HG02642 (cell line): ENCODE data around the gene CLASP1.
"Not testable (repeated sequence)": the region's sequence is repeated elsewhere in the genome, so short reads cannot be mapped to it uniquely, and the experiment has no call there.

Experiments
- ATAC-seq: cut with Tn5 transposase; IDR thresholded peaks from one replicate; pipeline ENCODE4 v1.9.1; 2021; ENCODE audit warnings: mild to moderate bottlenecking; ENCODE audit not compliant: unreplicated experiment, poor library complexity

CLASP1 gene

DNA sequence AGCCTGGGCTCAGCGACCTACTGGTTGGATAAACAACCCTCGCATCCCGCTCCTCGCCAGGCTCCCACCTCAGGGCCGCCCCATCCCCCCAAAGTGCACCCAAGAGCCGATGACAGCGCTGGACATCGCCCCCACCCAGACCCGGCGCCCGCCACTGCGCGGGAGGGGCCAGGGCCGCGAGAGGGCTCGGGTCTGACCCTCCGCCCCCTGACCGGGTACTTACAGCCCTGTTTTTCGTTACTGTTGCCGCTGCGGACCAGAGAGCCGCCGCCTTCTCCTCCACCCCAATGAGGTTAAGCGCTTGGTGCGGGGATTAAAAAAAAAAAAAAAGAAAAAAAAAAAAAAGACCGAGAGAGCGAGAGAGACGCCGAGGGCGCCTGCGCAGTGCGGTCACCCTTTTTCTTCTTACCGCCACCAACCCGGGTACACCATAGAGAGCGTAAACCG is at the start of gene CLASP1:
TSS of gene CLASP1 (minus strand) at position 314 of the 447 bp plus-strand sequence. CDS start 43,567 bp downstream, outside the sequence.
- peak; percentile 50 for ATAC-seq

DNA sequence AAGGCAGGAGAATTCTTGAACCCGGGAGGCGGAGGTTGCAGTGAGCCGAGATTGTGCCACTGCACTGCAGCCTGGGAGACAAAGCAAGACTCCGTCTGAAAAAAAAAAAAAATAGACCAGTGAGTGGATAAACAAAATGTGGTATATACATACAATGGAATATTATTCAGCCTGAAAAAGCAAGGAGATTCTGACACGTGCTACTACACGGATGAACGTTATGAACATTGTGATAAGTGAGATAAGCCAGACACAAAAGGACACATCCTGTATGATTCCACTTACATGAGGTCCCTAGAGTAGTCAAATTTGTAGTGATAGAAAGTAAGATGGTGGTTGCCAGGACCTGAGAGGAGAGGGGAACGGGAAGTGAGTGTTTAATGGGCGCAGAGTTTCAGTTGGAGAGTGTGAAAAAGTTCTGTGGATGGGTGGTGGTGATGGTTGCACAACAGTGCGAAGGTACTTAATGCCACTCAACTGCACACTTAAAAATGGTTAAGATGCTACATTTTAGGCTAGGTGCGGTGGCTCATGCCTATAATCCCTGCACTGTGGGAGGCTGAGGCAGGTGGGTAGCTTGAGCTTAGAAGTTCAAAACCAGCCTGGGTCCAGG is 49.2 kb upstream of the CLASP1 start:
- no peak for ATAC-seq

DNA sequence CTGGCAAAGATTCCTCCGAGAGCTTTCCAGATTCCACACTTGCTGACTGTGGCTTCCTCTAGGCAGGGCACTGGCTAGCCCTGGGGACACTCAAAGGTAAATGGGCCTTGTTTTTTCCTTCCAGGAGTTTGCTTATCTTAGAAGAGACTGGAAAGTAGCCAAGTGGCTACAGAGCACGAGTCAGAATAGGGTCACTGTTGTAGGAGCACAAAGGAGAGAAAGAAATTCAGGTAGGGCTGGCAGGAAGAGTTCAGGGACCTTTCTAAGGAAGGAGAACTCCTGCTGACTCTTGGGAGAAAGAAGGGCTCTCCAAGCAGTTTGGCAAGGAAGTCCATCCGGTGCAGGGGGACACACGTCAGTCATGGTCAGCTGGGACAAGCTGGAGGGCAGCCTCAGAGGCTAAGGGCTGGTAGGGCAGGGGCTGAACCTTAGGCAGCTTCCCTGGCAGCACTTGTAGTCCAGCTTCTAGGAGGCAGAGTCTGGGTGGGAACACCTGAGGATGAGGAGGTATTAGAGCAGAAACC is 47.9 kb upstream of the CLASP1 start:
- ATAC-seq = no peak

DNA sequence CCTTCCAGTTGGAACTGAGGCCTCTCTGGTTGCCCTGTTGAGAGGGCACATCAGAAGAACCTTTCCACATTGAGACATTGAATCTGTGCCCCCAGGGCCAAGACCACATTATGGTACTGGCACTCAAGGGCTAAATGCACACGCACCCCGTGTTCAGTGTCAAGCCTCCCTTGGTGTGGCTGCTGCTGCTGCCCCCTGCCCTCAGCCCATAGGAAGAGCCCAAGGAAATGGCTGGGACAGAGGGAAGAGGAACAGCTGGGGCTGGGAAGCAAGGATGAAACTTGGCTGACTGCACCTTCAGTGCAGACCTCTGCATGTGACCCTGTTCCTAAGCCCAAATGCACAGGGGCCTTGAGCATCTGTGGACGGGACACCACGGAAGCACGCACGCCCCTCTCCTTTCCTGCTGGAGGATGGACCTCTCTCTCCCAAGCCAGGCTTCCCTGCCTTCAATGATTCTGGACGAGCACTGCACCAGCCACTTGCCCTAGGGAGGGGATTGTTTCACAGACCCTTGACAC is 47.2 kb upstream of the CLASP1 start:
- ATAC-seq = no peak

DNA sequence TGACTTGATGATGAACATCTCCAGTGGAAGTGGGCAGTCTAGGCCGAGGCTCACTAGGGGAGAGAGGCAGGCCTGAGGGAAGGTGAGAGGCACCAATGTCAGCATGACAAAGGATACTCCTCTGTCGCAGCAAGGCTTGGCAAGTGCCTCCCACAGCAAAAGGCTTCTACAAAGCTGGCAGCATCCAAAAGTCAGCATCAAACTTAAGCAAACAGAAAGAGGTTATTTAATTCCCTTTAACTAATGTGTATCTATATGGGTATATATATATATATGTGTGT is 45.8 kb upstream of the CLASP1 start:
- no peak for ATAC-seq

DNA sequence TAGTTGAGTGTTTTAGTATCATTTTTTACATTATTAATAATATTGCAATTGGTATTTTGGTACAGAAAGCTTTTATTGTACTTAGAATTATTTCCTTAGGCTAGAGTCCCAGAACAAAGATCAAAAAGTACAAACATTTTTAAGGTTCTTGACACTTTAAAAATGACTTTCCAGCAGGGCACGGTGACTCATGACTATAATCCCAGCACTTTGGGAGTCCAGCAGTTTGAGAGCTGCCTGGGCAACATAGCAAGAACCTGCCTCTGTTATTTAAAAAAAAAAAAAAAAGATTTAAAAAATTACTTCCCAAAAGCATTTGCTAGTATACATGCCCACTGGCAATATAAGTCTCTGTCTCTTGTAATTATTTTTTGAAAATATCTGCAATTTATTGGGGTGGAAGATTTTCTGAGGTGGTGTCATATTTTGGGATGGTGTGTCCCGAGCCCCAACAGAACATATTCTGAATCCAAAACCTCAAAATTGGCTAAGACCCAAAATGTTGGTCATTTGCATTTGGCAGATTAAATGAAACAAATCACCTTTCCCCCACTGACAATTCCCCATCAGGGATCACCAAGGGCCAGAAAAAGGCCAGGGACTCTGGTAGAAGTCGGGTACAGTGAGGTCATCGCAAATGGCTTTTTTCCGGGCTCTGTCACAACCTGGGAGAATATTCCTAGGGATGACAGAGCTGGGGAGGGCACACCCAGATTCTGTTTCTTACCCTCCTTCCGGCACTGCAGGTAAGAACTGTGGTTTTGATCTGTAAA is 45.3 kb upstream of the CLASP1 start:
- no peak for ATAC-seq

DNA sequence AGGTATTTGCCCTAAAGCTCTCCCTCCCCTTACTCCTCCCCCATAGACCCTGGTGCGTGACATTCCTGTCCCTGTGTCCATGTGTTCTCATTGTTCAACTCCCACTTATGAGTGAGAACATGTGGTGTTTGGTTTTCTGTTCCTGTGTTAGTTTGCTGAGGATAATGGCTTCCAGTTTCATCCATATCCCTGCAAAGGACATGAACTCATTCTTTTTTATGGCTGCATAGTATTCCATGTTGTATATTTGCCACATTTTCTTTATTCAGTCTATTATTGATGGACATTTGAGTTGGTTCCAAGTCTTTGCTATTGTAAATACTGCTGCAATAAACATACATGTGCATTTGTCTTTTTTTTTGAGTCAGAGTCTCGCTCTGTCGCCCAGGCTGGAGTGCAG is 41.3 kb upstream of the CLASP1 start:
- not testable (repeated sequence) for ATAC-seq

DNA sequence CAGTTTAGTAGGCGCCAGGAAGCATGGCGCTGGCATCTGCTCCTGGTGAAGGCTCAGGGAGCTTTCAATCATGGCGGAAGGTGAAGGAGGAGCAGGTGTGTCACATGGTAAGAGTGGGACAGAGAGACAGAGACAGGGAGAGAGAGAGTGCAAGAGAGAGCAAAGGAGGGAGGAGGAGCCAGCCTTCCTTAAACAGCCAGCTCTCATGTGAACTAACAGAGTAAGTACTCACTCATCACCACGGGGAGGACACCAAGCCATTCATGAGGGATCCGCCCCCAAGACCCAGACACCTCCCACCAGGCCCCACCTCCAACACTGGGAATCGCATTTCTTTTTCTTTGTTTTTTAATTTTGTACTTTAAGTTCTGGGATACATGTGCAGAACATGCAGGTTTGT is 40.8 kb upstream of the CLASP1 start:
- ATAC-seq = no peak

DNA sequence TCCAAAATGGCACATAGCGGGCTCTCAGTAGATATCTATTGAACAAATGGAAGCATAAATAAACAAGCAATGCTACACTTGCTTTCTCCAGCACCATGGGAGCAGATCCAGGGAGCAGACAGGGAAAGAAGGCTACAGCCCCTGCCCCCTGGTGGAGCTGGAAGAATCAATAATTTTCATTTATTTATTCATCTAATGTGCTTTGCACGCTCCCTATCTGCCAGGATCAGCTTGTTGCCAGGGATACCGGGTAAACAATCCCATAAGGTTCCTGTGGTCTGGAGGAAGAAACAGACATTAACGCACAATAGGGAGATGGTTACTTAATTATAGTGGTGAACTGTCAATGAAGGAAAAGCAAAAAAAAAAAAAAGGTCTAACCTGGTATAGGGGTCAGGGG is 40.1 kb upstream of the CLASP1 start:
- no peak for ATAC-seq

DNA sequence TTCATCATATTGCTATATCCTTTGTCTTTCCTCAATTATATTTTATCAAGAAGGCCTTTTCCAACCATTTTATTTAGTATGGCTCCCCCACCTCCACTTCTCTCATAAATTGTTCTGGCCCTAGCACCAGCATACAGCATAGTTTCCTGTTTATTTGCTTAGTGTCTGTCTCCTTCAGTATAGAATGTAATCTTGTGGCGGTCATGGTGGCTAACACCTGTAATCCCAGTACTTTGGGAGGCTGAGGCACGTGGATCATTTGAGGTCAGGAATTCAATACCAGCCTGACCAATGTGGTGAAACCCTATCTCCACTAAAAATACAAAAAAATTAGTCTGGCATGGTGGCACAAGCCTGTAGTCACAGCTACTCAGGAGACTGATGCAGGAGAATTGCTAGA is 39.6 kb upstream of the CLASP1 start:
- no peak for ATAC-seq

DNA sequence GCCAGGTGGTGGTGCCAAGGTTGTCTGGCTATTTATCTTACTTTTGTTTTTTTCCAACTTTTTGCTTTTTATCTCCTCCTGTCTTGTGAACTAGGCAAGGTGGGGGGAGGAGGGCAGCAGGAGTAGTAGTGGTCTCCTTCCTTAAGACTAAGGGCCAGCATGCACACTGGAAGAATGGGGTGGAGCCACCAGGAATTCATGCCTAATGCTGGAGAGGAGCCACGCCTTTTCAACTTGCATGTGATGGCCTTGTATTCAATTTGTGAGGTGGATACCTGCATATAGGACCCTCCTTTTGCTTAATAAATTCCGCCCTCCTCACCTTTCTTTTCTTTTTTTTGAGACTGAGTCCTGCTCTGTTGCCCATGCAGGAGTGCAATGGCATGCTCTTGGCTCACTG is 37.6 kb upstream of the CLASP1 start:
- ATAC-seq = no peak

DNA sequence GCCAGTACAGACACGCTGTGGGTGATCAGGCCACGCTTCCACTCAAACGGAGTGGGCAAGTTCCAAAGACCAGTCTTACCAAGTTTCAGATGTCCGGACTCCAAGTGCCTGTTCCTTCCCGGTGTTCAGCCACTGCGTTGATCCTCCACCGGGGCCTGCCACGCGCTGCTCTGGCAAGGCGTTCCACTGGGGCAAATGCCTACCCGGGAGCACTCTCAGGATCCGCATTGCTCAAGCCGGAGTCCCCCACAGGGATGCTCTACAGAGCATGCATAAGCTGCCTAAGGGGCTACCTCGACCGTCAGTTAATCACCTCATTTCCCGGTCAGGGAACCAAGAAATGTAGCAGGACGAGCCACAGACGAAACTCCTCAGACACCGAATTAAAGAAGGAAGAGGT is 37.0 kb upstream of the CLASP1 start:
- no peak for ATAC-seq

DNA sequence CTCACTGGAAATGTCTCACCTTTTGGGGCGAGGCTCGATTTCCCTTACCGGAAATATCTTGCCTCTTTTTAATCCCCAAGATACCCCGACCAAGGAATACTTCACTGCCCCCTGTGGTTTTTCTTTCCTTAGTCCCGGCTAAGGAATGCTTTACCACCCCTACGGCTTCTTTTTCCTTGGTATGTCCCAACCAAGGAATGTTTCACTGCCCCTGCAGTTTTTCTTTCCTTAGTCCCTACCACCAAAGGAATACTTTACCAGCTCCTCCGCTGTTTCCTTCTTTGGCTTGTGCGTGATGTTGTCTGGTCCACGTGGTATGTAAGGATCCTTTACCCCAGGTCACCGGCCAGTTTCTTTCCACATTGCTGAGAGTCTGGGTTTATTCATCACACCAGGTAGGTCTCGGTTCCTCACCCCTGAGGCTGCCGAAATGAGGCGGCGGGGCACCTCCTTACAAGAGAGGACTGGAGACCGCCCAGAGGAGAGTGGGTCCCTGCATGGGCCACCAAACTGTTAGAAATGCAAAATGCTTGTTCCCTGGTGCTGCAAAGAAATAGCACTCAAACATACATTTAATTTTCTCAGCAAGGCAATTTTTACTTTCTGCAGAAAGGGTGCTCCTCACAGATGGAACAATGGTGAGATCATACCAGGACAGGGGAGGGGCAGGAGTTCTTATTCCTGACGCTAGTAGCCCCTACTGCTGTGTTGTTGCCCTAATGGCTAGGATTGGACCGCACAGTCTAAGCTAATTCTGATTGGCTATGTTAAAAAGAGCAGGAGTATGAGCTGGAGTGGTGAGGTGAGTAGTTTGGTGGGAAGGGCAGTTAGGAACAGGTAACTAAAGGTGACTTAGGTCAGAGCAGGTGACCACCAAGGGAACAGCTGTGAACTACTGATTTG is 33.4 kb upstream of the CLASP1 start:
- ATAC-seq = no peak

DNA sequence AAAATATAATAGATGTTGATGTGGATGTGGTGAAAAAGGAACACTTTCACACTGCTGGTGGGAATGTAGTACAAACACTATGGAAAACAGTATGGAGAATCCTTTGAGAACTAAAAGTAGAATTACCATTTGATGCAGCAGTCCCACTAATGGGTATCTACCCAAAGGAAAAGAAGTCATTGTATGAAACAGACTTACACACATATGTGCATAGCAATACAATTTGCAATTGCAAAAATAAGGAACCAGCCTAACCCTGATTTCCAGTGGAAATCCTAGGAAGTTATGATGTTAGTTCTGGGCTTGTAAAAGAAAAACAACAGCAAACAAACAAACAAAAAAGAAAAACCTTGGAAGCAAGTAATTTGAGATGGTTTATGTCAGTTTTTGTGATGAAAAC is 28.6 kb upstream of the CLASP1 start:
- ATAC-seq = no peak

DNA sequence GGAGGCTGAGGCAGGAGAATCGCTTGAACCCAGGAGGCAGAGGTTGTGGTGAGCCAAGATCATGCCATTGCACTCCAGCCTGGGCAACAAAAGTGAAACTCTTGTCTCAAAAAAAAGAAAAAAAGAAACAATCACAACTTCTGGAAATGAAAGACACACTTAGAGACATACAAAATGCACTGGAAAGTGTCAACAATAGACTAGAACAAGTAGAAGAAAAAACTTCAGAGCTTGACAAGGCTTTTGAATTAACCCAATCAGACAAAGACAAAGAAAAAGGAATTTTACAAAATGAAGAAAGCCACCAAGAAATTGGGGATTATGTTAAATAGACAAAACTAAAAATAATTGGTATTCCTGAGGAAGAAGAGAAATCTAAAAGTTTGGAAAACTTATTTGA is 22.4 kb upstream of the CLASP1 start:
- ATAC-seq = not testable (repeated sequence)

DNA sequence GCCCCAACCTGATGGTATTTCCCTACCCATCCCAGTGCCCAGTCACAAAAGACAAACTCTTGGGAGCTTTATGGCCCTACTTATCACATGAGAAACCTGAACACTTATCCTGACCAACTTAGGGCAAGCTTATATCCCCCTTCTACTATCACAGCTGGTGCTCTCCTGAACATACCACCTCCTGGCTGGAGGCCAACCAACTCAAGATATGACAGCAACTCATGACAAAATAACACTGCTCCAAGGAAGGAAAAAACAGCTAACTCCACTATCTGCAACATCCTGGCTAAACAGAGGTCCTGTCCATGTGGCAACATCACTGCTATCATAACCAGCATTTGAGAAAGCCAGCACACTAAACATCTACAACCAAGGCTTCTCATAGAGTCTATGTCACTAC is 20.9 kb upstream of the CLASP1 start:
- ATAC-seq = no peak

DNA sequence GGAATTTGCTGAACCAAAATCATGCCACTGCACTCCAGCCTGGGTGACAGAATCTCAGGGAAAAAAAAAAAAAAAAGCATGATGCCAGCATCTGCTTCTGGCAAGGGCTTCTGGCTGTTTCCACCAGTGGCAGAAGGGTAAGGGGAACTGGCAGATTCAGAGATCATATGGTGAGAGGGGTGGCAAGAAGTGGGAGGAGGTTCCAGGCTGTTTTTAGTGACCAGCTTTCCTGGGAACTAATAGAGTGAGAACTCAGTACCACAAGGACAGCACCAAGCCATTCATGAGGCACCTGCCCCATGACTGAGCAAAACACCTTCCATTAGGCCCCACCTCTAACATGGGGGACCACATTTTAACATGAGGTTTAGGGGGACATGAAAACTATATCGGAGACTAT is 18.4 kb upstream of the CLASP1 start:
- no peak for ATAC-seq

DNA sequence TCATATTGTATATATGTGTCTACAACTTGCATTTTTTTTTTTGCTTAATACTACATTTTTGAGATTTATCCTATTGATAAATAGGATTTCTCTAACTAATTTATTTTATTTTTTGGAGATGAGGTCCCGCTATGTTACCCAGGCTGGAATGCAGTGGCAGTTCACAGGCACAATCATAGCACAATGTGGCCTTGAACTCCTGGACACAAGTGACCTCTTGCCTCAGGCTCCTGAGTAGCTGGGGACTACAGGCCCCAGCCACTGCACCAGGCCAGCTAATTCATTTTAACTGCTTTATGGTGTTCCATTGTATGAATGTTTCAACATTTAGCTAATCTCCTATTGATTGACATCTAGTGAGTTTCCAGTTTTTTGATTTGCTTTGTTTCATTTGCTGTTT is 16.8 kb upstream of the CLASP1 start:
- no peak for ATAC-seq

DNA sequence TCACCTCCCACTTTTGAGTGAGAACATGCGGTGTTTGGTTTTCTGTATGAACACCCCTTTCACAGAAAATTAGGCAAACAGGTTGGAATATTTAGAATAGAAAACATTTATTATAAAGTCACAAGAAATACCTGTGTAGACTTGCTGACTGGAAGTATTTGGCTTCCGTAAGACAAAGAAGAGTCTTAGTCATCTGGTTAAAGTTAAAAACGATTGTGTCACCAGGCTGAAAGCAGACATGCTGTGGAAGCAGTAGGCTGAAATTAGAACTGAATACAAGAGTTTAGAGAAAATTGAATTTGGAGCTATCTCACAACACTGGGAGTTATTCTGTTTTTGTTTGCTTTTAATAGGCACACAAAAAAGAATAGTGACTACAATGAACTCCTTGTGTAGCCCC is 16.2 kb upstream of the CLASP1 start:
- no peak for ATAC-seq

DNA sequence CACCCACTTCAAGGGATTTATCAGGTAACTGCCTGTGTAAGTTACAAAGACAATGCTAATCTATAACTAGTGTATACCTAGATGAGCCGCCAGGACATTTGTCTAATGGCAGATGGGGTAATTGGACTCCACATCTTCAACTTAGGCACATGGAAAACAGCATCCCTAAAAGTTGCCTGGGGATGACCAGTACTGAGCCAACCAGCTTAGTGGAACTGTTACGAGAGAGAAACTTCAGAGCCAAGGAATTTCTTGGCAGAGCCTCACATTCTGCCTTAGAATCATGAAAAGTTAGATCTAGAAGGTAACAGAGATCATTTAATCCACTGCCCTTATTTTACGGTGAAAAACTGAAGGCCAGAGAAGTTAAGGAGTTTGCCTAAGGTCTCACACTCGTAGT is 15.5 kb upstream of the CLASP1 start:
- ATAC-seq = no peak

DNA sequence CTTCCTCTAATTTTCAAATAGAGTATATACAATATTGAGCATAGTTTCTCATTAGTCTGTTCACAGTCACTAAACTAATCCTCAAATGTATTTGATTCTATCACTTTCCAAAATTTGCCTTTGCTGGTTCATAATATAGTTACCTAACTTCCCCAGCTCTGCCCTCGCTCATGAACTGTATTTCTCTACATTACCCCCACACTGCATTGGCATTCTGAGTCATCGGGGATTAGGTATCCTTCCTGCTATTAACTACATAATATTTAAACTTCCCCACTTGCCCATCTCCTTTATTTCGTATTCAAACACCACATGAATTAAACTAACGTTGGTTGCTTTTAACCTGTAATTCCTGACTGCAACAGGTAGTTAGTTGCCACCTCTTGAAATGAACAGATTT is 14.8 kb upstream of the CLASP1 start:
- ATAC-seq = no peak
